GM23338 (cell line): ENCODE data around the gene ABCA13.

Experiments used
- POLR2AphosphoS5 ChIP-seq: IDR thresholded peaks from 2 replicates; pipeline ENCODE4 v1.6.1; 2016; ENCODE audit warnings: antibody characterized with exemption, low read depth
- REST ChIP-seq: IDR thresholded peaks from one replicate; pipeline ENCODE4 v1.6.1; 2018; ENCODE audit warnings: antibody characterized with exemption; ENCODE audit not compliant: unreplicated experiment
- TF ChIP-seq, protein P1 (sequence below), 2 experiments: fragments of 200-600 bp in 1 of 2; sonication (generic) in 1 of 2; conservative IDR thresholded peaks; 2 replicates each; pipeline versions ENCODE4 v1.5.1 to v1.6.1; 2016 to 2017; ENCODE audit warnings: antibody characterized with exemption in 2 of 2, low read depth in 2 of 2, mild to moderate bottlenecking in 2 of 2, moderate library complexity in 1 of 2

DNA sequence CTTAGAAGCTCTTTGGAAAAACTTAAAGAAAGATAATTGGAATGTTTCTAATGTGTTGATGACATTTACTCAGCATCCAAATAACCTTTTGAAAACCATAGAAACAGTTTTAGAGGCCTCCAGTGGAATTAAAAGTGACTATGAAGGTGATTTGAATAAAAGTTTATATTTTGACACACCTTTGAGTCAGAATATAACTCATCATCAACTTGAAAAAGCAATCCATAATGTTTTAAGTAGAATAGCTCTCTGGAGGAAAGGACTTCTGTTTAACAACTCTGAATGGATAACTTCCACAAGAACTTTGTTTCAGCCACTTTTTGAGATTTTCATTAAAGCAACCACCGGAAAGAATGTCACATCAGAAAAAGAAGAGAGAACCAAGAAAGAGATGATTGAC, 108.2 kb downstream of the ABCA13 start:
- TF ChIP-seq, protein P1, sequence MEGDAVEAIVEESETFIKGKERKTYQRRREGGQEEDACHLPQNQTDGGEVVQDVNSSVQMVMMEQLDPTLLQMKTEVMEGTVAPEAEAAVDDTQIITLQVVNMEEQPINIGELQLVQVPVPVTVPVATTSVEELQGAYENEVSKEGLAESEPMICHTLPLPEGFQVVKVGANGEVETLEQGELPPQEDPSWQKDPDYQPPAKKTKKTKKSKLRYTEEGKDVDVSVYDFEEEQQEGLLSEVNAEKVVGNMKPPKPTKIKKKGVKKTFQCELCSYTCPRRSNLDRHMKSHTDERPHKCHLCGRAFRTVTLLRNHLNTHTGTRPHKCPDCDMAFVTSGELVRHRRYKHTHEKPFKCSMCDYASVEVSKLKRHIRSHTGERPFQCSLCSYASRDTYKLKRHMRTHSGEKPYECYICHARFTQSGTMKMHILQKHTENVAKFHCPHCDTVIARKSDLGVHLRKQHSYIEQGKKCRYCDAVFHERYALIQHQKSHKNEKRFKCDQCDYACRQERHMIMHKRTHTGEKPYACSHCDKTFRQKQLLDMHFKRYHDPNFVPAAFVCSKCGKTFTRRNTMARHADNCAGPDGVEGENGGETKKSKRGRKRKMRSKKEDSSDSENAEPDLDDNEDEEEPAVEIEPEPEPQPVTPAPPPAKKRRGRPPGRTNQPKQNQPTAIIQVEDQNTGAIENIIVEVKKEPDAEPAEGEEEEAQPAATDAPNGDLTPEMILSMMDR (conservative IDR thresholded peaks at IDR 0.05; ENCODE audit: low read depth in 2 of 2) = no peak
- TF ChIP-seq POLR2AphosphoS5 (no peak), REST (no peak)
